GM12891 (cell line): ENCODE results near the gene TNFSF18.

ENCODE experiments used
- PAX5 ChIP-seq: IDR thresholded peaks from 2 replicates; pipeline ENCODE4 v1.6.1; 2011; ENCODE audit warnings: low read length, moderate library complexity, mild to moderate bottlenecking; ENCODE audit not compliant: insufficient read depth, severe bottlenecking
- POLR2A ChIP-seq: IDR thresholded peaks from 2 replicates; pipeline ENCODE4 v1.6.1; 2011; ENCODE audit warnings: low read depth, low read length, control low read depth
- POLR2AphosphoS5 ChIP-seq: IDR thresholded peaks from 2 replicates; pipeline ENCODE4 v1.6.1; 2011; ENCODE audit warnings: low read depth, low read length, control low read depth
- POU2F2 ChIP-seq: IDR thresholded peaks from 2 replicates; pipeline ENCODE4 v1.6.1; 2011; ENCODE audit warnings: low read depth, mild to moderate bottlenecking, control low read depth, low read length, moderate library complexity
- SPI1 ChIP-seq: IDR thresholded peaks from 2 replicates; pipeline ENCODE4 v1.6.1; 2011; ENCODE audit warnings: low read depth, low read length, control low read depth
- TAF1 ChIP-seq: IDR thresholded peaks from 2 replicates; pipeline ENCODE4 v1.6.1; 2011; ENCODE audit warnings: low read depth, low read length, control low read depth

GRCh38 chr1:173062150-173062938, 11.6 kb upstream of the TNFSF18 start:
- no peak for TF ChIP-seq POLR2A
- no peak for TF ChIP-seq SPI1
- TF ChIP-seq POLR2AphosphoS5: no peak
- no peak for TF ChIP-seq TAF1
- no peak for TF ChIP-seq POU2F2
- no peak for TF ChIP-seq PAX5
